Upper lobe of left lung (tissue), 6 donors: Measurements from ENCODE around the gene CUEDC1. TPM values are rescaled to one million over a fixed set of nuclear protein-coding genes. Genes with fewer than 3 reads are reported as not detected.

ENCODE experiments used
- ATAC-seq, 2 donors: fragments of 200-7000 bp; cut with Tn5 transposase; one replicate each; pipeline ENCODE4 v1.9.1; 2022; ENCODE audit warnings: mild to moderate bottlenecking in 2 of 2, moderate library complexity in 2 of 2; ENCODE audit not compliant: low FRiP score in 2 of 2
- DNase-seq, 2 donors: peaks; one replicate each; pipeline ENCODE4 v3.0.0-alpha.2; 2019 to 2020
- H3K27ac ChIP-seq, 4 donors: fragments of 200-600 bp; sonication (generic); one replicate each; pipeline ENCODE4 v1.5.1; 2016 to 2019
- H3K27me3 ChIP-seq, 4 donors: fragments of 200-600 bp; sonication (generic); one replicate each; pipeline ENCODE4 v1.5.1; 2017 to 2019
- H3K36me3 ChIP-seq, 4 donors: fragments of 200-600 bp; sonication (generic); one replicate each; pipeline ENCODE4 v1.5.1; 2016 to 2019
- H3K4me1 ChIP-seq, 4 donors: fragments of 200-600 bp; sonication (generic); one replicate each; pipeline ENCODE4 v1.5.1; 2018 to 2019
- H3K4me3 ChIP-seq, 4 donors: fragments of 200-600 bp; sonication (generic); one replicate each; pipeline ENCODE4 v1.5.1; 2017 to 2019; ENCODE audit warnings: mild to moderate bottlenecking in 2 of 4, moderate library complexity in 1 of 4
- H3K9me3 ChIP-seq, 4 donors: fragments of 200-600 bp; sonication (generic); one replicate each; pipeline ENCODE4 v1.5.1; 2018 to 2019
- CTCF ChIP-seq, 6 experiments: fragments of 450-650 bp in 4 of 6; fragments of 200-600 bp in 2 of 6; sonication (generic) in 2 of 6; IDR thresholded peaks; one replicate each; pipeline ENCODE4 v1.5.1; 2016 to 2019; ENCODE audit warnings: antibody characterized with exemption in 6 of 6
- EP300 ChIP-seq, 4 donors: sonication (generic); formaldehyde crosslinking; IDR thresholded peaks; one replicate each; pipeline ENCODE4 v1.5.1; 2017; ENCODE audit warnings: antibody characterized with exemption in 4 of 4, control low read depth in 2 of 4
- POLR2A ChIP-seq, 4 donors: fragments of 450-650 bp; IDR thresholded peaks; one replicate each; pipeline ENCODE4 v1.5.1; 2016 to 2017; ENCODE audit warnings: antibody characterized with exemption in 4 of 4, mild to moderate bottlenecking in 2 of 4
- POLR2AphosphoS5 ChIP-seq, 2 donors: sonication (generic); formaldehyde crosslinking; IDR thresholded peaks; one replicate each; pipeline ENCODE4 v1.5.1; 2017; ENCODE audit warnings: antibody characterized with exemption in 2 of 2
- WGBS, 2 donors: methylation state at CpG; one replicate each; pipeline ENCODE4 v1.1.5; 2017 to 2018; 5-methylcytosine and 5-hydroxymethylcytosine counted together
- total RNA-seq, 6 donors: library from RNA; depleted of rRNA in 4 of 6; stranded (reverse); fragments of >200 nt in 4 of 6; gene quantifications; one replicate each; pipeline versions ENCODE4 v1.1.0 to v1.2.1, GENCODE V29; 2016 to 2021
- donor health status: DM: no; HTN: no; CAD: no; lungs with moderate emphysema.
- donor health status: DM: no; HTN: yes; CAD: no; lungs with severe emphysema.

Gene CUEDC1
- total RNA-seq, 6 donors from 2014 or later, result 33.3 to 119 (median 54.4) TPM

DNA sequence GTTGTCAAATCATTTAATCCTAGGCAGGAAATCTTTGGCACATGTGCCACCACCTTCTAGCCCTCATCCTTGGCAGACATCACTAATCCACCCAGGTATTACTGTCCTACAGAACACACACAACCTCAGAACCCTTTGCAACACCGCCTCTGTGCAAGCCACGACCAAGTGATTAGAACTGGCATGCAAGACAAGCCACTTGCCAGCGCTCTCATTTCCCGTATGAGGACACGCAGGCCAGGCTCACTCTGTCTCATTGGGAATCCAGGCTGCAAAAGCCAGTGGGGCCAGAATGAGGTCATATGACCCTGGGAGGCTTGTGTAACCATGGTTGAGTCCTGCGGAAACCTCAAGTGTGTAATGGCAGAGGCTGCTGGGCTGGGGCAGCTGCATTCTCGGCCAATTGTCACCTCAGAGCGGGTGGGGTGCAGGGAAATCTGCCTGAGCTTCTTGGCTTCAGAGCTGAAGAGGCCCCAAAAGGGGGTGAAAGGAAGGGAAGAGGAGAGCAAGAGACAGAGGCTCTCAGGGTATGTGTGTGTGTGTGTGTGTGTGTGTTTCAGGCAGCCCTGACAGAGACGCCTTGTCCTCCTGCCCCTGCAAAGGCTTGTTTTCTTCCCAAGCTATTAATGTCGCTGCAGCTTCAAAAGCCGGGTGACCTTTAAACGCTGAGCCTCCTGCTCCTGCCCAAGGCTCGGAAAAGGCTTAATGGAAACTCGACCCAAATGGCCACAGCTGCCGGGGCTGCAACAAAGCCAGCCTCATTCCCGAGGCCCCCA lies 62.2 kb downstream of the CUEDC1 start:
- H3K27ac ChIP-seq, result peak overlapping the region; percentile 89 to 94 (median 92)
- TF ChIP-seq EP300 (IDR thresholded peaks at IDR 0.05) (peak in 2 of 4 donors; percentile 78 to 83), POLR2A (IDR thresholded peaks at IDR 0.05) (peak; percentile 9 to 79 (median 44)), CTCF (IDR thresholded peaks at IDR 0.05) (no peak), POLR2AphosphoS5 (IDR thresholded peaks at IDR 0.05) (peak; percentile 85 to 92)
- H3K4me1 ChIP-seq, result peaks cover 54 to 77% (median 59%) of the 10 kb centered on the region in 4 donors
- peak in 1 of 2 donors; percentile 97 for DNase-seq
- WGBS, 2 donors, result 14 to 33% methylated on average over 16 of the region's 16 CpGs
- no peaks in the 10 kb centered on the region for H3K9me3 ChIP-seq
- ATAC-seq, result peak; percentile 94
- peak overlapping the region in 3 of 4 donors; percentile 30 to 40 (median 37) for H3K4me3 ChIP-seq
- H3K27me3 ChIP-seq, result no peaks in the 10 kb centered on the region
- no peaks in the 10 kb centered on the region for H3K36me3 ChIP-seq

DNA sequence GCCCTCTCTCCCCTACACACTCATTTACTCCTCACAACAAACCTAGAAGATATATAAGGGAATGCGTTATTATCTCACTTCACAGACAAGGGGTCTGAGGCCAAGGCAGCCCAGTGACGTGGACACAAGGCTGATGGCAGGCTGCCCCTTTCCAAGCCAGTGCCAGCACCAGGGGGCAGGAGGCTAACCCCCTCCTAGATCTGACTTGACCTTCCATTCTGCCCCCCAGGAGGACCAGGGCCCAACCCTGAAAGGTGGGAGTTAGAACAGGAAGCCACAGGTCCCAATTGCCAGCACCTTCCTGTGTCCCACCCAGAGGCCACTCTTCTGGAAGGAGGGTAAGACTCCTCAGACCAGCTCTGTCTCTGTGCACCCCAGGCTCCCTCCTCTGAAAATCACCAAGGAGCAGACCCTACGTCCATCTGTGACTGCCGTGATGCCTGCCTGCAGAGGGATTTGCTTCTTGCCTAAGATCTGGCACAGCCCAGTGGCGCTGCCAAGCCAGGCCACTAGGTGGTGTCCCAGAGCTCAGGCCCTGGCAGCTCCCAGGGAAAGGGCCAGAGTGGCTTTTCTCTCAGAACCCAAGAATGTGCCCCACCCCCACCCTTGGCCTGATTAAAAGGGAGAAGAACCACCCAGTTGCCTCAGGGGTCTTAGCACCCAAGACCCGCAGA lies 62.9 kb downstream of the CUEDC1 start:
- TF ChIP-seq CTCF (IDR thresholded peaks at IDR 0.05) (peak; percentile 96 to 98 (median 97)), POLR2A (IDR thresholded peaks at IDR 0.05) (no peak)
- Histone ChIP-seq H3K4me3 (peak overlapping the region in 1 of 4 donors; percentile 40), H3K27me3 (no peaks in the 10 kb centered on the region), H3K36me3 (no peaks in the 10 kb centered on the region), H3K9me3 (no peaks in the 10 kb centered on the region), H3K4me1 (peaks cover 49 to 71% (median 57%) of the 10 kb centered on the region in 4 donors), H3K27ac (peak overlapping the region; percentile 89 to 94 (median 92))
- ATAC-seq, result peak; percentile 88 to 90
- WGBS, 2 donors, result 34 to 40% methylated on average over 6 of the region's 6 CpGs
- DNase-seq, result peak; percentile 95

GRCh38 chr17:57890857-57891232 lies 64.4 kb downstream of the CUEDC1 start:
- H3K27ac ChIP-seq, result peak overlapping the region; percentile 62 to 94 (median 80)
- no peak overlapping the region for H3K4me3 ChIP-seq
- no peak for TF ChIP-seq POLR2A (IDR thresholded peaks at IDR 0.05)
- TF ChIP-seq EP300 (IDR thresholded peaks at IDR 0.05), result no peak
- no peak for TF ChIP-seq POLR2AphosphoS5 (IDR thresholded peaks at IDR 0.05)
- no peak for TF ChIP-seq CTCF (IDR thresholded peaks at IDR 0.05)
- H3K9me3 ChIP-seq, result no peaks in the 10 kb centered on the region
- ATAC-seq (no peak), DNase-seq (no peak)
- no peaks in the 10 kb centered on the region for H3K27me3 ChIP-seq
- WGBS, 2 donors, result 81 to 84% methylated on average over 4 of the region's 4 CpGs
- H3K36me3 ChIP-seq, result no peaks in the 10 kb centered on the region
- H3K4me1 ChIP-seq, result peaks cover 49 to 66% (median 56%) of the 10 kb centered on the region in 4 donors

- 63 to 89% methylated on average over 5 to 11 of the region's 11 CpGs for WGBS, 2 donors
- Histone ChIP-seq H3K27me3 (no peaks in the 10 kb centered on the region), H3K36me3 (peaks cover 0 to 6% (median 3%) of the 10 kb centered on the region in 4 donors), H3K4me3 (no peak overlapping the region), H3K4me1 (peaks cover 44 to 59% (median 50%) of the 10 kb centered on the region in 4 donors), H3K9me3 (no peaks in the 10 kb centered on the region), H3K27ac (peak overlapping the region; percentile 62 to 94 (median 80))
- TF ChIP-seq POLR2A (IDR thresholded peaks at IDR 0.05), result peak in 1 of 4 donors; percentile 5
- TF ChIP-seq POLR2AphosphoS5 (IDR thresholded peaks at IDR 0.05), result no peak
- DNase-seq, result peak; percentile 81 to 89
- peak; percentile 34 to 50 for ATAC-seq
These were observed 65.0 kb downstream of the CUEDC1 start for GRCh38 chr17:57889892-57890856.
